ENCODE measurements around the gene IL17C. TPM values are rescaled to one million over a fixed set of nuclear protein-coding genes. Genes with fewer than 3 reads are reported as not detected.

The IL17C gene
- total and polyA plus RNA-seq, 10 of the 15 experiments (the other 5 are each of a cell fraction or from before 2014, with no cell fraction given) = not detected

DNA sequence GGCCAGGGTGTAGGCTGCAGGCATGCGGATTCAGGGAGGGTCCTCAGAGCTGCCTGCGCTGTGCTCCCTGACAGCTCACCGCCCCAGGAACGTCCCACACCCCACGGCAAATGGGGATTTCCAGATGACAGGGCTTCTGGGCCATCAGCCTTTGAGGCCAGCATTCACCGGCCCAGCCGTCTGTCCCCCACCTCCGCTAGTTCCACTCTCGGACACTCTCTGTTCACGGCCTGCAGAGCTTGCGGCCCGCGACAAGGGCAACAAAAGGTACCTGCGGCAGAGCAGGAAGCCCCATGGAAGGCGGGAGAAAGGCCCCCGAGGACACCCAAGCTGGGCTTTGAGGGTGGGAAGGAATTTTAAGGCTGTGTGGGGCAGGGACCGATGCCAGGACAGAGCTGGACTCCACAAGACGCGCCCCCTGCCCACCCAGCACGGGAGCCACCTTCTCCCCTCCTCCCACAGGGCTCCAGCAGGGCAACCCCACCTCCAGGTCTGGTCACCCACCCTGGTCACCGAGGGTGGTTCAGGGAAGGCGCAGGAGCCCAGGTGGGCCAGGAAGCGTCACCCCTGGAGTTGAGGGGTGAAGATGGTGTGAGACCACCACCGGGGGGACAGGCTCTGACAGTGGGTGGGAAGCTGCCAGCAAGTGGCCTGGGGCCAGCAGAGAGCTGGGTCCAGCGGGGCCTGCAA is 18.1 kb downstream of the IL17C start:
- H3K4me2 ChIP-seq (ENCODE audit: control insufficient read depth, insufficient read depth) = no peak overlapping the region
- H3K4me1 ChIP-seq (ENCODE audit: control insufficient read depth, insufficient read depth, low read length) = peaks cover 16% of the 10 kb centered on the region
- CTCF ChIA-PET = no interaction called here
- no peak for ATAC-seq
- H3K4me3 ChIP-seq = no peak overlapping the region
- H3K9me3 ChIP-seq (replicated peaks; ENCODE audit: control insufficient read depth, insufficient read depth, low read length) = no peaks in the 10 kb centered on the region
- TF ChIP-seq YY1 (IDR thresholded peaks at IDR 0.05; ENCODE audit: low read depth, low read length) (no peak), ATF2 (IDR thresholded peaks at IDR 0.05; ENCODE audit: low read length) (no peak), EP300 (IDR thresholded peaks at IDR 0.05; ENCODE audit: borderline replicate concordance in 1 of 2, control insufficient read depth in 1 of 2, low read depth in 2 of 2, low read length in 2 of 2) (no peak)
- TF ChIP-seq, protein P1, sequence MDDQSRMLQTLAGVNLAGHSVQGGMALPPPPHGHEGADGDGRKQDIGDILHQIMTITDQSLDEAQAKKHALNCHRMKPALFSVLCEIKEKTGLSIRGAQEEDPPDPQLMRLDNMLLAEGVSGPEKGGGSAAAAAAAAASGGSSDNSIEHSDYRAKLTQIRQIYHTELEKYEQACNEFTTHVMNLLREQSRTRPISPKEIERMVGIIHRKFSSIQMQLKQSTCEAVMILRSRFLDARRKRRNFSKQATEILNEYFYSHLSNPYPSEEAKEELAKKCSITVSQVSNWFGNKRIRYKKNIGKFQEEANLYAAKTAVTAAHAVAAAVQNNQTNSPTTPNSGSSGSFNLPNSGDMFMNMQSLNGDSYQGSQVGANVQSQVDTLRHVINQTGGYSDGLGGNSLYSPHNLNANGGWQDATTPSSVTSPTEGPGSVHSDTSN (IDR thresholded peaks at IDR 0.05; ENCODE audit: insufficient replicate concordance, low read depth, low read length) = no peak
- no peak overlapping the region for H3K27ac ChIP-seq (ENCODE audit: control insufficient read depth, insufficient read depth)
- no peak overlapping the region for H3K9ac ChIP-seq (ENCODE audit: control insufficient read depth, insufficient read depth, low read length)
- 79% methylated on average over 25 of the region's 25 CpGs for WGBS (ENCODE audit: insufficient coverage, insufficient replicate concordance, low lambda C conversion rate, missing lambda C conversion rate)
- H2AFZ ChIP-seq (ENCODE audit: control insufficient read depth, low read depth, low read length) = no peak overlapping the region
- FAIRE-seq = no peak
- intact Hi-C loops (cut with micrococcal nuclease; ENCODE audit: unreplicated experiment) (no loop called here), in situ Hi-C loops (cut with MboI) (no loop called here)
- POLR2A ChIA-PET = no interaction called here
- RAD21 ChIA-PET (ENCODE audit: unreplicated experiment) = no interaction called here
- no TSS peak for BruUV-seq (replicated peaks)
- H3K36me3 ChIP-seq (ENCODE audit: control insufficient read depth in 2 of 2, insufficient read depth in 2 of 2, low read length in 1 of 2) = peaks cover 6 to 19% of the 10 kb centered on the region in 2 experiments
- H4K20me1 ChIP-seq (ENCODE audit: control insufficient read depth, insufficient read depth) = no peaks in the 10 kb centered on the region
- H3K79me2 ChIP-seq (ENCODE audit: control insufficient read depth, insufficient read depth, low read length) = peaks cover 26% of the 10 kb centered on the region
- no peaks in the 10 kb centered on the region for H3K27me3 ChIP-seq (replicated peaks in 1 of 2; ENCODE audit: control insufficient read depth in 2 of 2, insufficient read depth in 2 of 2, low read length in 1 of 2)
- DNase-seq (ENCODE audit: low read depth, low spot score) = no peak
- SMC1A ChIA-PET (ENCODE audit: uncharacterized antibody, unreplicated experiment) = no interaction called here
